DMS53 (cell line): ENCODE results near the gene HS3ST5.
"Not testable (repeated sequence)": the region's sequence is repeated elsewhere in the genome, so short reads cannot be mapped to it uniquely, and the experiment has no call there.

ENCODE experiments used
- DNase-seq: peaks from one replicate; lab custom pipeline; 2025; lab: John Stamatoyannopoulos, UW

Gene HS3ST5

DNA sequence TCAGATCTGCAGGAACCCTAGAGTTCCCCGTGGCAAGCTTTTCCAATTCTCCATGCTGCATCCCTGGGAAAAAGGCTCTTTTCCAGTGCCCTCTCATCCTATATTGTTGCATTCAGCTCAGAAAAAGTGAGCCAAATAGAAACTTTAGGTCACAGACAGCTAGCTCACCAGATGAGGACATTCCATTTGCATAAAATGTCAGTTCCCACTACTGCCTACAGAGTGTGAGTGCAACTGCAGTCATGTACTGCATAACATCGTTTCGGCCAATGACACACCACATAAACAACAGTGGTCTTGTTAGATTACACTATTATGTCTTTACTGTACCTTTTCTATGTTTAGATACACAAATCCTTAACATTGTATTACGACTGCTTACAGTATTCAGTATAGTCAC lies 8.6 kb downstream of the HS3ST5 start:
- no peak for DNase-seq

GRCh38 chr6:114327074-114327473 lies 15.7 kb downstream of the HS3ST5 start:
- DNase-seq: peak; percentile 12

GRCh38 chr6:114323784-114324183 lies 19.0 kb downstream of the HS3ST5 start:
- DNase-seq: no peak

GRCh38 chr6:114319749-114320148 lies 23.1 kb downstream of the HS3ST5 start:
- no peak for DNase-seq

GRCh38 chr6:114315831-114316595 lies 26.8 kb downstream of the HS3ST5 start:
- DNase-seq: peak; percentile 40

DNA sequence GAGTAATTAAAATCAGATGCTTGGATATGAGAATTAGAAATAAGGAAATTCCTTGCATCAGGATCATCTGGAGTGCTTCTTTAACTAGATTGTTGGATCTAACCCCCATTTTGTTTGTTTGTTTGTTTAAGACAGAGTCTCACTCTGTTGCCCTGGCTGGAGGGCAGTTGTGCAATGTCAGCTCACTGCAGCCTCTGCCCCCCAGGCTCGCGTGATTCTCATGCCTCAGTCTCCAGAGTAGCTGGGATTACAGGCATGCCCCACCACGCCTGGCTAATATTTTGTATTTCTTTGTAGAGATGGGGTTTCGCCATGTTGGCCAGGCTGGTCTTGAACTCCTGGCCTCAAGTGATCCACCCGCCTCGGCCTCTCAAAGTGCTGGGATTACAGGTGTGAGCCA lies 29.0 kb downstream of the HS3ST5 start:
- DNase-seq: not testable (repeated sequence)

- DNase-seq: no peak
Measured at GRCh38 chr6:114312931-114313330, 29.9 kb downstream of the HS3ST5 start.

- DNase-seq: no peak
Measured at GRCh38 chr6:114310053-114310452, 32.8 kb downstream of the HS3ST5 start.

DNA sequence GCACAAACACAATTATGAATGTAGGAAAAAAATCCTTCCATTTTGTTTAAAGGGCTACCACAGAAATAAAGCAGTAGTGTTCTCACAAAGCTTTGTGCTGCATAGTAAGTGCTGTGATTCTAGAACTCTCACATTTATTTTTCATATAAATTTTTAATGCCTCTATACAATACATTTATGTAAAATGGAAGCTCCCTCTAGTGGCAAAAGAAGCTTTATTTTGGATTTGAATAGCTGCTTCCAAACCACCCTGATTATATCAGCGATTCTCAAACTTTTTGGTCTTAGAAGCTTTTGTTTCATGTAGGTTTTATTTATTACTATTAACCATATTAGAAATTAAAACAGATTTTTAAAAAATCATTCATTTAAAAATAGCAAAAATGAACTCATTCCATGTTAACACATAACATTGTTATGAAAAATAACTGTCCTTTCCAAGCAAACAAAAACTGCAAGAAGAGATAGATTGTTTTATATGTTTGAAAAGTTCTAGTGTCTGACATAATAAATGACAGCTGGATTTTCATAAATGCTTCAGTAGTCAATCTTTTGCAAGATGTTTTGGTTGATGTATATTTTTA lies 38.4 kb downstream of the HS3ST5 start:
- DNase-seq: peak; percentile 54

GRCh38 chr6:114301596-114302219 lies 41.1 kb downstream of the HS3ST5 start:
- DNase-seq: no peak

DNA sequence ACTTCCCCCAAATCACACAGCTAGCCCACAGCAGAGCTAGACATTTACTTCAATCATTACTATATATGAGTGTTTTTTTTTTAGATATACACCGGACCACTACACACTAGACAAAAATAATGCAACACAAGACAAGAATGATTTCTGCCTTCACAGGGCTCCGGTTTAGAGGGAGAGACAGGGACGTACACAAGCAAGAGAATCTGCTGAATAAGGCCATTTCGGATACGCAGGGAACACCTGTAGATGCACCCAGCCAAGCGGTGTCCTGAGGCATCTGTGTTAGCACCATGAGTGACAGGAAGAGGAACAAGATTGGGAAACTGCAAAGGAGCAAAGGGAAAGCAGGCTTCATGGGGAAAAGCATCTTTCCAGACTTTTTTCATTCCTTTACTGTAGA lies 45.7 kb downstream of the HS3ST5 start:
- no peak for DNase-seq

DNA sequence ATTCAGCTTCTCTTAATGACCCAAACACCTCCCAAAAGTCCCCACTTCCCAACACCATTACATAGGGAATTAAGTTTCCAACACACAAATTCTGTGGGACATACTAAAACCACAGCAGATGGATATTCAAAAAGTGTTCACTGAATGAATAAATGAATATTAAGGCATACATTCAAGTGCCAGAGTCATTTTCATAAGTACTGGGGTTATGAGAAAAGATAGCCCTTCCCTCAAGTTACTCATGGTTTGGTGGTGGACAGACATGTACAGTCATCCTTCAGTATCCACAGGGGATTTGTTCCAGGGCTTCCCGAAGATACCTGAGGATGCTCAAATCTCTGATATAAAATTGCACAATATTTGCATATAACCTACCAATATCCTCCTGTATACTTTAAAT lies 50.4 kb downstream of the HS3ST5 start:
- no peak for DNase-seq

- no peak for DNase-seq
Measured at GRCh38 chr6:114291428-114291827, 51.4 kb downstream of the HS3ST5 start.

GRCh38 chr6:114290864-114291263 lies 52.0 kb downstream of the HS3ST5 start:
- DNase-seq: no peak

DNA sequence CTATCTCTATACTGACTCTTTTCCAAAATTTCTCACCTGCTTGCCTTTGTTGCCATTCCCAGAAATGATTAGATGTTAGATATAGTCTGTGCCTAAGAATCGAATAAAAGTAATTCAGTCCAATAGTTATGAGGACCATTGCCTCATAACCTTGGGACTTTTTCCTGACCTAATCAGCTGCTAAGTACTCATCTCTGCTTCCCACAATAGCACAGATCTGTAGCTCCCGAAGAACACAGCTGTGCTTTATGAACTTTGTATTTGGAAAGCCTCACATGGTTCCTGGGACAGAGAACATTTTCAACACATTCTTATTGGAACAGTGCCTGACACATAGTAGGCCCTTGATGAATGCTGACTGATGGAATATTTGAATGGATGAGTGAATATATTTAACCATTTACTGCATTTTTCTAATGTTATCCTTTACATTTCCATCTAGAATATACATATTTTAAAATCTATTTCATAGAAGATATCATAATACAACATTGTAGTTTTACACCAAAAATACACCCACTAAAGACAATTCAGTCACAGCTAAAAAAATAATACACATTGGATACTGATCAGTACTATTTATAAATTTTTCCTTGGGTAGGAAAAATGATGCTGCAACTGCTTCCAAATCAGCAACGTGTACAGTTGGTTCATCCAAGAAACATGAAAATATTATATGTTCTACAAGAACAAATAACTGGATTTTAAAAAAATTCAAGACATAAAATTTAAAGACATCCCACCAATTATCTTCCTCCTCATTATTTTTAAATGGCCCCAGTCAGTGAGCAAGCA lies 53.9 kb downstream of the HS3ST5 start:
- no peak for DNase-seq

- DNase-seq: no peak
Measured at GRCh38 chr6:114287461-114287860, 55.4 kb downstream of the HS3ST5 start.

GRCh38 chr6:114286211-114286610 lies 56.6 kb downstream of the HS3ST5 start:
- DNase-seq: no peak

DNA sequence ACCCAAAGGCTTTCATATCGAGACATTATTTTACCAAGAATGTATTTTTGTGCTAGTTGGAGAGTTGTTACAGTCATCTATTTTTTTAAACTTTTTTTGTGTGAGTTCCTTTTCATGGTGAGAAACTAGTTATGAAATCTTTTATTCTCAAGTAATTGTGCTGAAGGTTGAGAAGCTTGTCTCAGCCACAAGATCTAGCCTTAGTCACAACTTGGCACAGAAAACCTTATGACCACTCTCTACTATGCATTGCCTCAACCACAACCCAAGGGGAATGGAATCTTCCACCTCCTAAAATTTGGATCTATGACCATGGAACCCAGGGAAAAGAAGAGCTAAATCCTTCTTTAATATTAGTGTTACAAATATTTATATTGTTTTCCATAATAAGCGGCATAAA lies 58.5 kb downstream of the HS3ST5 start:
- no peak for DNase-seq

DNA sequence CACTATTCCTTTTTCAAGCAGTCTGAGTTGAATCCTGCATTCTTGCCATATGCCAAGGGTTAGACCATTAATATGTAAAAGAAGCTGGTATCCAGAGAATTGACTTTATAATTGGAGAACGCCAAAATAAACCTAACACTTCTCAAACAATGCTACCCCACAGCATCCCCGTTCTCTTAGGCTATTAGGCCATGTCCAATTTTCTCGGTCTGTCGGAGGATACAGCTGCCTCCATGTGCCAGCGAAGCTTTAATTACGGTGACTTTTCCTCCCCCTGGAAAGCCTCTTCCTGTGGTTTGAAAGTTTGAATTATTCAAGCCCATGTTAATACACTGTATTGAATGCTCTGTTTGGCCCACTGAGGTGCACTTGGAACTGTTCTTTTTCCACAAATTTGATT lies 60.5 kb downstream of the HS3ST5 start:
- DNase-seq: no peak

DNA sequence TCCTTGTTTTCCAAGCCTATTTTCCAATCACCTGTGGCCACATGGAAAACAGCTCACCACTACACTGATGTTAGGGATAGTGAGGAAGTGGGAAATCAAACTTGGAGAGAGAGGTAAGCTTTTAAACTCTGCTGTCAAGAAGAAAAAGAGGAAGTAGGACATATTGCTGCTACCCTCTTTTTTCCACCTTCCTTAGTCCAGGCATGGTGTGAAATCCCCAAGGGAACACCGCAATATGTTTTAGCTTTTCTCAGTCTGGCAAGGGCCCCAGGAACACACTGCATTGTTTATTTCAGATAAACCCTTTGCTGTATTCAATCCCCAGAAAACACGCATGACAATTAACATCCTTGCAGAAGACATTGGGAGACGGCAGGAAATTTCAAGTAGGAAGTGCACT lies 61.3 kb downstream of the HS3ST5 start:
- DNase-seq: no peak

DNA sequence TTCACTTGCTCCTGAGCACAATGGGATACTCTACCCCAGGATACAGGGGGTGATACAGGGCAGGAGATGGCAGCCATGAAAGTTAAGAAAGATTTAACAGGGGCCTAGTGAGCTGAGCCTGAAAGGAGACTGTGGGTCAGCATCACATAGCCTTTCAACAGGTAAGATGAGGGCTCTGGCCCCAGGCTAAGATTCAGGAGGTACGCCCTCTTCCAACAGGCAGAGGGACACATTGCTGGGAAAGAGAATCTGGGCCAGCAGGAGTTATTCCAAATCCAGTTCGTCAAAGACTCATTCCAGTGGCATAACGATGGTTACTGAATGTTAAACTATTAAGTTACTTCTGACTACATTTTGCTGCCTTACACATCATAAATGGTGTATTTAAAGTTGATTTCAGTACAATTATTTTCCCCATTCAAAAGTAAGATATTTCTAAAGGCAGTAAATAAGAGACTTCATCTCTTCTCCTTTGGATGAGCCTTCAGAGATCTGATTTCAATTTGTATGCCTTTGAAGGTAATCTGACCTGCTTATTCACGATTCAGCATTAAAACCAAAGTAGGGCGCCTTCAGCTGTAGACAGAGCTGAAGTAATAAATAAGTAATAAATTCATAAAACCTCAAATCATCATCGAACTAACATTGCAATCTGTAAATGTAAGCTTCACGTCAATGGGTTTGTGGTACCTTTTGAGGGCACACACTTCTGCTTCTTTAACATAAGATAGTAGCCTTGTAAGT lies 62.4 kb downstream of the HS3ST5 start:
- DNase-seq: no peak

GRCh38 chr6:114277220-114277619 lies 65.6 kb downstream of the HS3ST5 start:
- DNase-seq: no peak
